Measurements from ENCODE around the gene TTC16.

Gene TTC16, protein sequence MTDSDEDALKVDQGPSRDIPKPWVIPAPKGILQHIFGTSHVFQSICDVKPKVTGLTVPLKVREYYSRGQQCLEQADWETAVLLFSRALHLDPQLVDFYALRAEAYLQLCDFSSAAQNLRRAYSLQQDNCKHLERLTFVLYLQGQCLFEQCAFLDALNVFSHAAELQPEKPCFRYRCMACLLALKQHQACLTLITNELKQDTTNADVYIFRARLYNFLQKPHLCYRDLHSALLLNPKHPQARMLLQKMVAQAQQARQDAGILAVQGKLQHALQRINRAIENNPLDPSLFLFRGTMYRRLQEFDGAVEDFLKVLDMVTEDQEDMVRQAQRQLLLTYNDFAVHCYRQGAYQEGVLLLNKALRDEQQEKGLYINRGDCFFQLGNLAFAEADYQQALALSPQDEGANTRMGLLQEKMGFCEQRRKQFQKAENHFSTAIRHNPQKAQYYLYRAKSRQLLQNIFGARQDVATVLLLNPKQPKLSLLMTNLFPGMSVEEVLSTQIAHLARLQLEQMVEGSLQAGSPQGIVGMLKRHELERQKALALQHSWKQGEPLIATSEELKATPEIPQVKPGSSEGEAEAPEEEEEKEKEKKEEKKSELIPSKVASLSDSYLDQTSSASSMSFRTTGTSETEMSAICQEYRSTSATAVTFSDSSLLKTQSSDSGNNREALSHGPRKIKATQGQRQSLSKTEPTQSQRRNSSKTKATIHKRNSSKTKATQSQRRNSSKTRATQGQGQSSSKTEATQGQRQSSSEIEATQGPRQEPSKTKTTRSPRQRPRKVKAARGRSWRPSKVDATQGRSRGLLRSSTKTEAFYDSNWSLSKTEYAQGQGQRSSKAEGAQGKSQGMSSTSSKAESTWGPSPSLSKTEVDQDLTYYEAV

DNA sequence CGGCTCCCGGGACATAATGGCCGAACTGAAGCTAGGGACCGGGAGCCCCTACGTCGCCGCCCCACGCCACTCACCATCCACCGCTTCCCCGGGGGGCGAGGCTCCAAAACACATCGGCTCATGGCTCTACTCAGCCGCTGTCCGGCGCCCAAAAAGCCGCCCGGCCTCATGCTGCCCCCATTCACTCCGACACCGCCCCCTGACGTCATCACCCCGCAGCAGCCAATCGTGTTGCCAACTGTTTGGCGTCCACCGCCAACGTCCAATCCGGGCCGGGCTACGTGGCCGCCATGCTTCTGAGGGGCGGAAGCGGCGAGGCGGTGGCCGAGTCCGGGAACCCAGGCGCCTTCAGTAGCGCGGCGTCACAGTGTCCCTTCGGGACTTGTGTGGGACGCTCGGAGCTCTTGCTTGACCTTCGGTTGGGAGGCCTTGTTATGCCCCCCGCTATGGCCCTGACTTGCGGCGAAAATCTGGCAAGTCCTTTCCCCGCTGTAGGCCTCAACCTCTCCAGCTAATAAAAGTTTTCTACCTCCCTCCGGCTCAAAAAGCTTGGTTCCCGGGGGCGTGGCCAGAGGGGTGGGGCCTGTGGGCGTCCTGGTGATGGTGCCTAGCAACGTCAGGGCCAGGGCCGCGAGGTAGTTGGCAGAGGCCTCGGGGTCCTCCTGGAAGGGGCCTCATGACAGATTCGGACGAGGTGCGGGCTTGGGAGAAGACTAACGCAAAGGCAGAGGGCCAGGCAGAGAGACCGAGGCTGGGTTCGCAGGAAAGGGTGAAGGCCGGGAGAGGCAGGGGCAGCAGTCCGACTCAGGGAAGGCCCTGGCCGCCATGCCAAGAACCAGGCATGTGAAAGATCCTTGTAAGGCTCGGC is at the start of gene TTC16, which contains the start of gene PTRH1:
TSS of gene TTC16 (plus strand) at position 610 of the 868 bp plus-strand sequence. CDS start at position 677, 67 bp downstream.
TSS of gene PTRH1 (minus strand) at position 194 of the 868 bp plus-strand sequence. CDS start at position 170, 24 bp downstream.
- CTCF ChIA-PET = interaction anchor here (0.9 to 4.3 kb wide), 10 partner anchors 15 to 206 kb away, joined by 3 to 34 read pairs (median 3); partner anchors contain the start of gene TOR2A
- peak; percentile 46 for DNase-seq (ENCODE audit: low read depth, low spot score)
- H3K4me3 ChIP-seq (ENCODE audit: low read depth, low read length) = peak within 1 kb of the TSS; percentile 75
- POLR2A ChIA-PET = interaction anchor here (1.0 to 1.1 kb wide), 2 partner anchors 19 to 25 kb away, joined by 3 to 5 read pairs; partner anchors contain the start of gene TOR2A
- TF ChIP-seq, protein P1, sequence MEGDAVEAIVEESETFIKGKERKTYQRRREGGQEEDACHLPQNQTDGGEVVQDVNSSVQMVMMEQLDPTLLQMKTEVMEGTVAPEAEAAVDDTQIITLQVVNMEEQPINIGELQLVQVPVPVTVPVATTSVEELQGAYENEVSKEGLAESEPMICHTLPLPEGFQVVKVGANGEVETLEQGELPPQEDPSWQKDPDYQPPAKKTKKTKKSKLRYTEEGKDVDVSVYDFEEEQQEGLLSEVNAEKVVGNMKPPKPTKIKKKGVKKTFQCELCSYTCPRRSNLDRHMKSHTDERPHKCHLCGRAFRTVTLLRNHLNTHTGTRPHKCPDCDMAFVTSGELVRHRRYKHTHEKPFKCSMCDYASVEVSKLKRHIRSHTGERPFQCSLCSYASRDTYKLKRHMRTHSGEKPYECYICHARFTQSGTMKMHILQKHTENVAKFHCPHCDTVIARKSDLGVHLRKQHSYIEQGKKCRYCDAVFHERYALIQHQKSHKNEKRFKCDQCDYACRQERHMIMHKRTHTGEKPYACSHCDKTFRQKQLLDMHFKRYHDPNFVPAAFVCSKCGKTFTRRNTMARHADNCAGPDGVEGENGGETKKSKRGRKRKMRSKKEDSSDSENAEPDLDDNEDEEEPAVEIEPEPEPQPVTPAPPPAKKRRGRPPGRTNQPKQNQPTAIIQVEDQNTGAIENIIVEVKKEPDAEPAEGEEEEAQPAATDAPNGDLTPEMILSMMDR (IDR thresholded peaks at IDR 0.05; ENCODE audit: insufficient read depth, low read length, missing control alignments) = no peak

DNA sequence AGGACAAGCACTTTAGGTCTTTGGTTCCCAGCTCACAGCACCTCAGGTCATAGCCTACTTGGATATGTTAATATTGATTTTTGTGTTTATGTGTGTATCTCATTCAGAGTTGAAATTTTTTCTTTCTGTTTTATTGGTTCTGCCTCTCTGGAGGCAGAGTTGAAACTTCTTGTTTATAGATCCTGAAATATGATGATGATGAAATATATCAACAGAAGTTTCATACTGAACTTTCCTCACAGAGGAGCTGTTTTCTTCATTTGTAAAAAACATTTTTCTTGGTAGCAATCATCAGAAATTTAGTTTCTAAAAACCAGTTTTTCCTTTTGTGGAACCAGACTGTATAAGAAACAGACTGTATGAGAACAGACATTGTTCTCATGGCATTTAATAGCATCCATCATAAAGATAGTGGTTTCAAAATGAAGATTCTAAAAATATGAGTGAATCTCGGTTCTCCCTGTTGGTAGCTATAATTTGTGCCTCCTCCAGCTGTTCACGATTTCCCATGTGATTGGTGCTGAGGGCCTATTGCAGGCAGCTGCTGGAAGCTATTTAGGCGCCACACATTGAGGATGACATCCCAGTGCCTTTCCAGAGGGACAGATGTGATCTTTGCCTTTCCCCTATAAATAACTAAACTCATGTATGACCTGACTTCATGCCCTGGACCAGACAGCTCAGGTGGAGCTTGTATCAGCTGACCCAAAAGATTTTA is 48.6 kb upstream of the TTC16 start:
- POLR2A ChIA-PET = interaction anchor here (1.8 kb wide), 1 partner anchor 16 kb away, joined by 5 read pairs; no protein-coding TSS in a partner anchor

DNA sequence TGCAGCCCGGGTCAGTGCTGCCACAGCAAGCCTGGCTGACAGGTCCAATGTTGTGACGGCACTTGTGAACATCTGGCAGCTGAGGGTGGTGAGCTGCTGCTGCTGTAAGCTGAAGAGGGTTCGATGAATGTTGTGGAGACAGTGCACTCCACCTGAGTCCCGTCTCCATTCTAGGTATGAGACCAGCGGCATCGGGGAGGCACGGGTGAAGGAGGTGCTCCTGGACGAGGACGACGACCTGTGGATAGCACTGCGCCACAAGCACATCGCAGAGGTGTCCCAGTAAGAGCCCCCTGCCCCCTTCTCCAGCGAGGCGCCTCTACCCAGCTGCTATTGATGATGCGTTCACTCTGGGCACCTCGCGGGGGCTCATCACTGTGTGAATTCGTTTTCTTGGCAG is 48.0 kb upstream of the TTC16 start:
- TF ChIP-seq, protein P1 (IDR thresholded peaks at IDR 0.05; ENCODE audit: insufficient read depth, low read length, missing control alignments) = no peak
- DNase-seq (ENCODE audit: low read depth, low spot score) = no peak
- POLR2A ChIA-PET = interaction anchor here (1.8 kb wide), 1 partner anchor 16 kb away, joined by 5 read pairs; no protein-coding TSS in a partner anchor
- CTCF ChIA-PET = interaction anchor here (0.8 to 1.4 kb wide), 2 partner anchors 163 to 202 kb away, joined by 3 to 4 read pairs; no protein-coding TSS in a partner anchor
- no peak overlapping the region for H3K4me3 ChIP-seq (ENCODE audit: low read depth, low read length)

More for the DNA sequence above, 48.6 kb upstream of the TTC16 start:
- H3K4me3 ChIP-seq (ENCODE audit: low read depth, low read length) = no peak overlapping the region
- DNase-seq (ENCODE audit: low read depth, low spot score) = no peak
- CTCF ChIA-PET = interaction anchor here (1.4 kb wide), 1 partner anchor 202 kb away, joined by 4 read pairs; no protein-coding TSS in a partner anchor
- TF ChIP-seq, protein P1 (IDR thresholded peaks at IDR 0.05; ENCODE audit: insufficient read depth, low read length, missing control alignments) = no peak

DNA sequence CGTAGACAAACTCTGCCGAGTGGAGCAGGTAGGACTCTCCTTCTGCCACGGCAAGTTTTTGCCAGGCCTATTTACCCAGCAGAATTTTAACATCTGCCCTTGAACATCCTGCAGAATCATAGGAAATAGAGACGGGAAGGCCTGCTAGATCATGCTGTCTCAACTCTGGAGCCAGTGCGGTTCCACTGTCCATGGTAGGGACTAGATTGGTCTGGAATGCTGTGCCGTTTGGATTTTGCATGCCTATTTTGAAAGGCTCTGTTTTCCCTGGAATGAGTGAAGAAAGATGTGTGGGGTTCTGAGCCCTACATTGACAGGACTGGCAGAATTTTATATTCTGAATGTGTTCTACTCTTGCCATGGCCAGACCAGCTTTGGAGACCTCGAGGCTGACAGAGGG is 42.6 kb upstream of the TTC16 start:
- no peak overlapping the region for H3K4me3 ChIP-seq (ENCODE audit: low read depth, low read length)
- POLR2A ChIA-PET = no interaction called here
- CTCF ChIA-PET = no interaction called here
- TF ChIP-seq, protein P1 (IDR thresholded peaks at IDR 0.05; ENCODE audit: insufficient read depth, low read length, missing control alignments) = no peak
- DNase-seq (ENCODE audit: low read depth, low spot score) = no peak

DNA sequence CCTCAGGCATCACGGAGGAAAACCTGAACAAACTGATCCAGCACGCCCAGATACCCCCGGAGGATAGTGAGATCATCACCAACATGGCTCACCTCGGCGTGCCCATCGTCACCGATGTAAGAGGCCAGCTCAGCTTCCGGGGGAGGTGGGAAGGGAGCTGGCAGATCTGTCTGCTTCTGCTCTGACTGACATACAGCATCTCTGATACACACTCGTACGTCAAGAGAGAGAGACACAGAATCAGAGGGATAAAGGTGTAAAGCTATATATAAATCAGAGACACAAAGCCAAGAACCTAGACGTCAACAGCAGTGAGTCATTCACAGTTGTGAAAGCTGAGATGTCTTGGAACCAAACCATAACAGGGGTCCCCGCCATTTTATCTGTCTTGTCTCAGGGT is 39.2 kb upstream of the TTC16 start:
- DNase-seq (ENCODE audit: low read depth, low spot score) = no peak
- no peak overlapping the region for H3K4me3 ChIP-seq (ENCODE audit: low read depth, low read length)
- TF ChIP-seq, protein P1 (IDR thresholded peaks at IDR 0.05; ENCODE audit: insufficient read depth, low read length, missing control alignments) = no peak
- CTCF ChIA-PET = no interaction called here
- POLR2A ChIA-PET = interaction anchor here (0.6 kb wide), 1 partner anchor 368 kb away, joined by 4 read pairs; no protein-coding TSS in a partner anchor

All from AG04449 (cell line).